Mammary epithelial cell (primary cell): Measurements from ENCODE around the gene SLC25A51.

Experiments used
- CTCF ChIP-seq, 2 donors: IDR thresholded peaks in 1 of 2; conservative IDR thresholded peaks in 1 of 2; 2 replicates each; pipeline ENCODE4 v1.5.1; 2011 to 2012; ENCODE audit warnings: inconsistent platforms in 2 of 2, low read length in 2 of 2, mild to moderate bottlenecking in 2 of 2, control low read depth in 1 of 2, low read depth in 1 of 2; ENCODE audit not compliant: insufficient read depth in 1 of 2; ENCODE audit errors: extremely low read depth in 1 of 2
- EZH2 ChIP-seq: IDR thresholded peaks from 2 replicates; pipeline ENCODE4 v1.6.1; 2012; ENCODE audit warnings: low read length, inconsistent platforms, borderline replicate concordance

DNA sequence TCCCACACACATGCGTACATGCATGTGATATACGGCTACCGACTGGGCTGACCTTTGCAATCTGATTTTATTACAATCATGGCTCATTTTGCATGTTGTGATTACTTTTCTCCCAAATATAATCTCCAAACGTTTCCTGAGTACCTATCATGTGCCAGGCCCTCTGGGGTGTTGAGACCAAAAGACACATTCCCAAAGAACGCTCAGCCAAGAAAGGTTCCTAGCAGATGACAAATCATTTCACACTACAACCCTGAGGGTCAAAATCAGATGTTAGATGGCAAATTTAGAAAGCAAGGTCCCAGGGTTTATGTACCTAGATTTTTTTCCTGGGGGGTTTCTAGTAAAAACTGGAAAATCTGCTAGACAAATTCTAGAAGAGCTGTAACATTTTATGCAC is 32.4 kb upstream of the SLC25A51 start:
- TF ChIP-seq CTCF (conservative IDR thresholded peaks at IDR 0.05 in 1 of 2, IDR thresholded peaks at IDR 0.05 in 1 of 2; ENCODE audit: extremely low read depth in 1 of 2, insufficient read depth in 1 of 2, low read depth in 1 of 2, low read length in 2 of 2) (no peak), EZH2 (no peak)
